ENCODE measurements around the gene SMTNL1.

SMTNL1 gene, protein sequence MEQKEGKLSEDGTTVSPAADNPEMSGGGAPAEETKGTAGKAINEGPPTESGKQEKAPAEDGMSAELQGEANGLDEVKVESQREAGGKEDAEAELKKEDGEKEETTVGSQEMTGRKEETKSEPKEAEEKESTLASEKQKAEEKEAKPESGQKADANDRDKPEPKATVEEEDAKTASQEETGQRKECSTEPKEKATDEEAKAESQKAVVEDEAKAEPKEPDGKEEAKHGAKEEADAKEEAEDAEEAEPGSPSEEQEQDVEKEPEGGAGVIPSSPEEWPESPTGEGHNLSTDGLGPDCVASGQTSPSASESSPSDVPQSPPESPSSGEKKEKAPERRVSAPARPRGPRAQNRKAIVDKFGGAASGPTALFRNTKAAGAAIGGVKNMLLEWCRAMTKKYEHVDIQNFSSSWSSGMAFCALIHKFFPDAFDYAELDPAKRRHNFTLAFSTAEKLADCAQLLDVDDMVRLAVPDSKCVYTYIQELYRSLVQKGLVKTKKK

DNA sequence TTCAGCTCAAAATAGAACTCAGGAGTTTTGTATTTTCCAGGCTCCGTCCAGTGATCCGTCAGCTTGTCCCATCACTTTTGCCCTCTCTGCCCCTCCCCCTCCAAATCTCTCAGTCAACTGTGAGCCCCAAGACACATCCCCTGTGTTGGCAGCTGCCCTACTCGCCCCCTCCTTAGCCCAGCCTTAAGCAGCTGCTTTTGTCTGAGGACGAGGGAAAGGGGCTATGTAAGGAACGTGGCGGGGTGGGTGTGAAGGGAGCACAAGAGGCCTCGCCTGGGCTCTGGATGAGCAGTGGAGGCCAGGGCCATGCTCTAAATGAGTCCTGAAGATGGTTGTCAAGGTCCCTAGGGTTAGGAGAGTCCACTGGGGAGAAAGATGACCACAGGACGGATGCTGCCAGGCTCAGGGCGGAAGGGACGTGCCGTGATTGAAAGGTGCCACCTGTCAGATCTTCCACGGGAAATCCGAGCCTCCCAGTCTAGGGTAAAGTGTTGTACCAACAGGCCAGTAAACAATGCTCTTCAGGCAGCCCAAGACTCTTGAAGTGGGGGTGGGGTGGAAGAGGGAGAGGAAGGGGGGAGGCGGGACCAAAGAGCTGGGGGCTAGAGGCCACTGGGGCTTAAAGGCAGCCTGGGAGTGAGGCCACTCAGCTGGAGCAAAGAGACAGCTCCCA, at the start of gene SMTNL1:
TSS of gene SMTNL1 (plus strand) at position 649 of the 673 bp plus-strand sequence. CDS start 5,048 bp downstream, outside the sequence.
- DNase-seq: no peak

DNA sequence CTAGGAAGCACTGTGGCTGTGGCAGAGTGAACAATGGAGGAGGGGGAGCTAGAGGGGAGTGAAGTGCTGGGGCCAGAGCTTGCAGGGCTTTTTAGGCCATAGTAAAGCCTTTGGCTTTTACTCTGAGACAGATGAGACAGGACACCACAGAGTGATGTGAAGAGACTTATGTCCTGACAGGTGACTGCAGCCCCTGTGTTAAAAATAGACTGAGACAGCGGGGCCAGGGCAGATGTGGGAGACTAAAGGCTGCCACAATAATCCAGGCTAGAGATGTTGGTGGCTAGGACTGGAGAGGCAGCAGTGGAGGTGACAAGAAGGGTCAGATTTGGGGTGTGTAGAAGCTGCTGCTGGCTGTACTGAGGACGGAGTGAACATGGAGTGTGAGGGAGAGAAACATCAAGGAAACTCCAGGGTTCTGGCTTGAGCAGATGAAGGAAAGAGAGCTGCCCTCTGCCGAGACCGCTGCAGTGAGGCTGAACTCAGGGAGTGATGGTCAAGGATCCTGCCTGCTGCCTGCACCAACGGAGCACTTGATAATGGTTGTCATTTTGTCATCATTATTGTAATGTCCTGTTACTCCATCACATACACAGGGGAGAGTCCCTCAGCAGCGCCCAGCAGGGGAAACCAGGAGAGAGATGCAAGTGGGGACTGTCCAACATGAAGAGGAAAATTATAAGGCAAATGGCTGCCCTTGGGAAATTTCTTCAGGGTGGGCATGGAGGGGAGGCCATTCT, 49.3 kb upstream of the SMTNL1 start:
- no peak for DNase-seq

DNA sequence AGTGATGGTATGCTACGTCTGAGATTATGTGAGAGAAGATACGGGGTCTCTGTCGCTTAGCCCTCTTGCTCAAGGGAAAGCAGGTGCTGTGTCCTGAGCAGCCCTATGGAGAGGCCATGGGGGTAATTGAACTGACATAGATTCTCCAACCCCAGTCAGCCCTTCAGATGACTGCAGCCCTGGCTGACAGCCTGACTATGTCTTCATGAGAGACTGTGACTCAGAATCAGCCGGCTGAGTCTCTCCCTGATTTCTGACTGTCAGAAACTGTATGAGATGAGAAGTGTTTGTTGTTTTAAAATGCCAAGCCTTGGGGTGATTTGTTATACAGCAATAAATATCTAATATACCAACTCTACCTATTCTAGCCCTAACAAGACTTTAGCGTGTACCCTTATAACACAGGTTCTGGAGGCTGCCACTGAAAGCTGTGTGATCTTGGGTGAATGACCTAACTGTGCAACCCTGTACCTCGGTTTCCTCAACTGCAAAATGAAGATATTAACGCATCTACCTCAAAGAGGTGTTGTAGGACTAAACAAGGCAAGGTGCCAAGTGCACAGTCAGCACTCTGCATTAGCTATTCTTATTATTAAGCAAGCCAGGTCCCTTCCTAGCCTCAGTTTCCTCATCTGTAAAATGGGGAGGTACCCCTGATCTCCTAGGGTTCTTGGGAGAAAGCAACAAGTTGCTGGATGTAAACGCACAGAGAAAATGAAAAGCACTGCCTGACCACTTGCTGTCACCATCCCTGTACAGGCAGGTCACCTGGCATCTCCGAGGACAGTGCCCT, 46.7 kb upstream of the SMTNL1 start:
- DNase-seq: no peak

DNA sequence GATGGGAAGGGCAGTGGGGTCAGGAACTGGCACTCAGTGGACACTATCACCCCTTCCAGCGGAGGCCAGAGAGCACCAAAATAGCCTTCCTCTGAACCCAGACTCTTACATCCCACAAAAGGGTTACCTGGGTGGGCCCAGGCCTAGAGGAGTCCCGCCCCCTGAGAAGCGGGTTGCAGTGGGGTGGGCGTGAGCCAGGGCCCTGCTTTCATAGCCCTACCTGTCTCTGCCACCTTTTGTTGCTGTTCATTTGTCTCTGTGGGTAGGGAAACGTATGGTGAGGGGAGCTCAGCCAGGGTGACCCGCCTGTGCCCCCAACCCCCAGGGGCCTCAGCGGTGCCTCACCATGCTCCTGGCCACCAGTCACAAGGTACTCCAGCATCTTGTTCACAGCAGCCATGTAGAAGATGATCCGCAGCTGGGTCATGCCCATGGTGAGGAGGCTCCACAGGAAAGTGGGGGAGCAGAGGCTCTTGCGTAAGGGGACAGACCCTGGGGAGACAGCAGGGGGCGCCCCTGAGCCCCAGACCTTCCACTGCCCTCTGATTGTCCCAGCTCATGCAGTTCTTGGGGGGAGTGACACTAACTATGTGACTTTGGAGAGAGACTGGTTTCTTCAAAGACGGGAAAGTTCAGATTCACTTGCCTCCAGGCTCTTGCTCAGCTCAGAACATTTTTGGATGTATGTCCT, 45.9 kb upstream of the SMTNL1 start:
- DNase-seq: peak; percentile 3

DNA sequence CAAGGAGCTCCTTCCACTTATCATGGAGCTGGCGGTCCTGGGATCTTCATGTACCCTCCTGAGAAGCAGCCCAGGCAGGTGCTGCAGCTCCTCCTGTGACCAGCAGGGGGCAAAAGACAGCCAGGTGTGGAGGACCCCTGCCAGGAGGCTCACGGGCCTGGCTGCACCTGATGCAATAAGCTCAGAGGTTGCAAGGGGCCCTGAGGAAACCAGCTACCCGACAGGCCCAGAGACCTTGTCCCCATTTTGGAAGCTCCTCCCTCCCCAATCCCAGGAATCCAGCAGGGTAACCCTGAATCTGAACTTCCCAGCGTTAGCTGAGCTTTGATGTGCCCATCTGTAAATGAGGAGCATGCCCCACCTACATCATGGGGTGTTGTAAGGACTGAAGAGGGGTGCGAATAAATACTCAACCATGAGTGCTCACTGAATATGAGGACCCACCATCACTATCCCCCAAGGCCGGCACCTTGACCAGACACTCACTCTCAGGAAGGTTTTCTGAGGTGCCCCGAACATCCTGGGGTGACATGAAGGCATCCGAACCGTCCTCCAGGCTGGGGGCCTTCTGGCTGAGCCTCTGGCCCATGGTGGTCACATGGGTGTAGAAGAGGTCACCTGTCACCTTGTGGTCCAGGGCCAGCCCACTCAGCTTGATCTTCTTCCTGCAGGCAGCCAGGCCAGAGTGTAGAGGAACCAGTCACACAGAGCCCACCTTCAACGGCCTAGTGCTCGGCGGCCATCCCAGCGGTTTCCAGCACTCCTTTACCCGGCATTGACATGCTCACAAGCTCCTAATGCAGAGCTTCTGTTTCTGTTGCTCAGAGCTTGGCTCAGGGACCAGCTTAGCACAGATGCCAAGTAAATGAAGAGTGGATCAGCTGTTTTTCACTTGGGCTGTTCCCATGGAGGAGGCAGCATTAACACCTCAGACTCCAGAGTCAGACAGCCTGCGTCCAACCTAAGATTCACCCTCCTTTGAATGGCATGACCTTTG, 43.6 kb upstream of the SMTNL1 start:
- DNase-seq: peak; percentile 71

DNA sequence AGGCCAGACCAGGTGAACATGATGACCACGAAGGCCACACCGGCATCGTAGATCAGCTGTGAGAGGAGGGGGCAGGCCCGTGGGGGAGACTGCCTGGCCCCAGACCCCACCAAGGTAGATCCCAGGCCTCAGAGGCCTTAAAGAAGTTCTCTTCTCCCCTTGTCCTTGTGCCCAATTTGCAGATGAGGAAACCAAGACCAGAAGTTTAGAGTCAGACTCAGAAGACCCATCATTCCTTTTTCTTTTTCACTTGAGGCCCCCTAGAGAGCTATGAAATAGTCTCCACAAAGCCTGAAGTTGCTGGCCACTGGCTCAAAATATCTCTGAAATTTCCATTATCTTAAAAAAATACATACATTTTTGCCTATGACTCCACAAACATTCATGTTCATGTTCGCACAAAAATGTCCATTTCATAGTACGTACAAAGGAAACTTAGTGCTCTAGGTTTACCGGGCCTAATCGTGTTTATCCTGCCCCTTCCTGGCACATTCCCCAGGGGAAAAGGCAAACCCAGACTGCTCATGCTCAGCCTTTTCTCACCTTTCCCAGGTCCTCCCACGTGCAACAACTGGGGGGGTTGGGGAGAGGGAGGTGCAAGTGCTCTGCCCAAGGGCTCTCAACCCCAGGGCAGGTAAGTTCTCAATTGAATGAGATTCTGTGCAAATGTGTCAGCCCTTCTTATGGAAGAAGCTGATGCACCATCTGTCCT, 41.1 kb upstream of the SMTNL1 start:
- no peak for DNase-seq

DNA sequence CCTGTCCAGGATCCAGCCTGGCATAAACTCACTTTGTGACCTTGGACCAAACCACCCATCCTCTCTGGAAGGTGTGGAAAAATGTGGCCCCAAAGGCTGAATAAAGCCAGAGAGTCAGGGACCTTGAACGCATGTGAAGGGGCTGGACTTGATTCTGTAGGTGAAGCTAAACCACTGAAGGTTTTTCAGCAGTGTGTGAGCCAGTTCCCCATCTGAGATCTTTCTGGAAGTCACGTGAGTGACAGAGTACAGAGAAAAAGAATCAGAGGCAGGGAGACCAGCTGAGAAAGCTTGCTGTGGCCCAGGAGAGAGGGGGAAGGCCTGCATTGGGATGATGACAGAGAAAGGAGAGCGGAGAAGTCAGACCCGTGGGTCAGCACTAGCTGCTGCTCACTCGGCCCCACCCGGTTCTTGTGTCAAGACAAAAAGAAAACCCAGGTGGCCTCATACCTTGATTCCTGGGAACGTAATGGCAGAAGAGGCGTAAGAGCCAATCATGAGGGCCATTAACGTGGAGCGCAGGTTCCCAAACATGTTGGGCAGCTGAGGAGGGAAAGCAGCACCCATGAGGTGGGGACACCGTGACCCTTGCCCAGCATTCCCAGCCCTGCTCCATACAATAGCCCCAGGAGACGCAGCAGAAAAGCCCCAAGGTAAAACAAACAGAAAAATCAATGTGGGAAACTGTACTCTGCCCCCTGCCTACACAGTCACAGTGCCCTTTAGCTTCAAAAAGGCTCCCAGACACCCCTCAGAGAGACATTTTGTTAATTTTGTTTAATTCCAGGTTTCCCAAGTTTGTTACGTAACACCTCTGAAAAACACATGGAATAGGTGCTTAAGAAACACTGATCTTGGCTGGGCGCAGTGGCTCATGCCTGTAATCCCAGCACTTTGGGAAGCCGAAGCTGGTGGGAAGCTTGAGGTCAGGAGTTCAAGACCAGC, 39.8 kb upstream of the SMTNL1 start:
- no peak for DNase-seq

DNA sequence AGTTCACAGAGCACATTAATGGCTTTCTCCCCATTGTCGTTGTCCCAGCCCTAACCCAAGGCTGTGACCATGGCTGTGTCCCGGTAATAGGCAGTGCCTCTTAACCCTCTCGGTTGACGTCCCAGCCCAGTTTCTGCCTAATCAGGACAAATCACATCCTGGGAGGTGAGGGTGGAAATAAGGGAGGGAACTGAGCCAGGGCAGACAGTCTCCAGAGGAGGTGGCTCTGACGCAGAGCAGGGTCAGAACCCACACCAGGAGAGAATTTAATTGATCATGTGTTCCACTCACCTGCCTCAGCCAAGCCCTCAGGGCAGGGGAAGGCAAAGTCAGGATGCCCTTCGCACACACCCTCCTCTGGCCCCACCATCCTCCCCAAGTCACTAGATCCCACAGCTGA, 38.9 kb upstream of the SMTNL1 start:
- no peak for DNase-seq

DNA sequence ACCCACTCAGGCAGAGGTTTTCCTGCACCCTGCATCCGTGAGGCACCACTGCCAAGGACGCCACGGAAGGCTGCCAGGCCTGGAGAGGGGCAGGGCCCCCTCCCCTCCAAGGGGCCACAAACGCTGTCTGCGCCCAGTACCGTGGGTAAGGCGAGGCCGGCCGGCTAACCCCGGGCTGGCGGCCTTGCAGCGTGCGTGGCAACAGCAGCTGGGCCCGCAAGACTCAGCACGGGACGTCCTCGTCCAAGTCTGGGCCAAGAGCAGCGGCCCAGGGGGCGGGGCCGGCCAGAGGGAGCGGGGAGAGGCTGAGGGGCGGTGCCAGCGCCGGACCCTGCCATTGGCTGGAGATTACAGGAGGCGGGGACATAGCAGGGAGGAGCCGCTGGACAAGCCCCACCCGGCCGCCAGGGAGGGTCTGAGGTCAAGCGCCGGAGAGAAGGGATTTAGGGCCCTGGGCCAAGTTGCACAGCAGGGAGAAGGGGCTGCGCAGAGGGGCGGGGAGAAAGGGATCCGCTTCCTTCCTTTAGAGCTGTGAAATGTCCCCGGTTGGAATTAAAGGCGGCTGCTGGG, 37.9 kb upstream of the SMTNL1 start:
- peak; percentile 63 for DNase-seq

DNA sequence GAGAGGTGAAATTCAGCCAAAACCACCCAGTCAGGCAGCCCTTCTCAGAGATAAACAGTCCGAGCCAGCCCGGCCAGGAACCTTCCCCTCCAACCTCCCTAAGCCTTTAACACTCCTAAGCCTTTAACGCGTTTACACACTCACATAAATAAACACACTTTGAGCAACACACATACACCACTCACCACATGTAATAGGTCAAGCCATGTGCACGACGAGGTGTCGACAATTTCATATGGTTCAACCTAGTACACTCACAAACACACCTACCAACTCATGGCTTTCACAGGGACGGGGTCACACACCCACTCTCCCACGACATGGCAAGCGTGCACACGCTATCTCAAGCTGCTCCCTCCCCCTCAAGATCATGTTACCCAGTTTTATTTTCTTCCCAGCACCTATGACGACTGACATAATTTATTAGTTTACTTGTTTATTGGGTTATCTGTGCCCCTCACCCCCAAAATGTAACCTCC, 37.4 kb upstream of the SMTNL1 start:
- DNase-seq: no peak

DNA sequence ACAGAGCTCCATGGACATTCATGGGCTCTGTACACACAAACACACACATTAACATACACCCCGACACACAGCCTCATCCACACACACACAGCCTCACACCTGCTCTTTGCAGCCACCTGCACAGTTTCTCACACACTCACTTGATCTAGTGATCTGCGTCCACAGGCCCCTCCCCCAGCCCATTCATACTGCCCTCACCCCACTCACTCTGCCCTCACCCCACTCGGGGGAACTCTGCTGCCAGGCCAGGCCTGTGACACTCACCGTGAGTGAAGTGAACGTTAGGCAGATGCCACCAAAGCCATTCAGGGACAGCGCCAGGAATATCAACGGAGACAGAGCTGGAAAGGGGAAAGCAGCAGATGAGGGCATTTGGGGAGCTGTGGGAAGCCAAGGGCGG, 36.9 kb upstream of the SMTNL1 start:
- DNase-seq: no peak

DNA sequence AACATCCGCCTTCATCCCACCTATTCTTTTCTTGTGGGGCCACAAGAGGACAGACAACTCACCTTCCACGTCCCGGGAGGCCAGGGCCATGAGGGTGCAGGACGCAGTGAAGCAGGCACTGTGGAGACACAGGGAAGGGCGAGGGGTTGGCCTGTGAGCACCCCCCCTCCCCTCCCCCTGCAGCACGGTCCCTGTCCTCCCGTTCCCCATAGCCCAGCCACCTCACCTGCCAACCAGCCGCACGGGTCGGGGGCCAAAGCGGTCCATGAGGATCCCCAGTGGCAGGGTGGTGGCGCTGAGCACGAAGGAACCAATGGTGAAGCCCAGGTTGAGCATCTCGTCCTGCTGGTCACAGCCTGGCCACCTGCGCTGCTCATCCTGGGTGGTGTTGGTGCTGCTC, 36.5 kb upstream of the SMTNL1 start:
- no peak for DNase-seq

DNA sequence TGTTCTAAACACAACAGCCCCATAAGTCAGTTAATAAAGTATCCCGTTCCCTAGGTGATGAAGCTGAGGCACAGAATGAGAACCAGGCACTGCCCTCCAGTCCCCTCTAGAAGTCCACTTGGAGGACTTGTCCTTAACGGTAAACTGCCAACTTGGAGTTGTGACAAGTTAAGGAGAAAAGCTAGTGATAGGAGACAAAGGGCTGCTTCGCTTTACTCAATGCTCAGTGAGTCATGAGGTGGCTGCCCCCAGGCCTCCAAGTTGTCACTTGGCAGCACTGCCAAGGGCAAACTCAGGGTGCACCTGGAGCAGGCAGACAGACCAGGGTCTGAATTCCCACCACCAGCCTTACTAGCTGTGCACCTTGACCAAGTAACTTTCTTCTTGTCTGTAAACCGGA, 35.4 kb upstream of the SMTNL1 start:
- no peak for DNase-seq

DNA sequence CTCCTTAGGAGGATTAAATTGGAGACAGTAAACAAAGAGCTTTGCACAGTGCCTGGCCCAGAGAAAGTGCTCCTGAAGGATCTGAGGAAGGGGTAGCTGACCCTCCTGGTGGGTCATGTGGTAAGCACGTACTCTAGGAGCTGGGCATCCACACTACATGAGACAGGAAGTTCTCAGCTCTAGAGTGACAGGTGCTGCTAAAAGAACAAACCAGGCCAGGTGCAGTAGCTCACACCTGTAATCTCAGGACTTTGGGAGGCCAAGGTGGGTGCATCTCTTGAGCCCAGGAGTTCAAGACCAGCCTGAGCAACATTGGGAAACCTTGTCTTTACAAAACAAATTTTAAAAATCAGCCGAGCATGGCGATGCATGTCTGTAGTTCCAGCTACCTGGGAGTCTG, 35.0 kb upstream of the SMTNL1 start:
- DNase-seq: no peak

DNA sequence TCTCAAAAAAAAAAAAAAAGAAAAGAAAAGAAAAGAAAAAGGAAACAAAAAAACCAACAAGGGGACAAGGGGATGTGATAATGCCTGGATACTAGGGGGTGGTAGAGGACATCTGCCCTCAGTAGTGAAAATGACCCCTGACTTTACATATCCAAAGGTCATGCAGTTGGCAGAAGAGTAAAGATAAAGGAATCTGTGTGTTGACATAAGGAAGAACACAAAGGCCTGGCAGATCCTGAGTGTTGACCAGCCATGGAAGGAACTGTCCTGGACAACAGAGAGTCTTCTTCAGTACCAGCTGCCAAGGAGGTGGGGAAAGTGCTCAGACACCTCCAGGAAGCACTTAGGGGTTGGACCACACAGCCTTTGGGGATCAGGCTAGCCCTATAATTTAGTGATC, 34.5 kb upstream of the SMTNL1 start:
- no peak for DNase-seq

DNA sequence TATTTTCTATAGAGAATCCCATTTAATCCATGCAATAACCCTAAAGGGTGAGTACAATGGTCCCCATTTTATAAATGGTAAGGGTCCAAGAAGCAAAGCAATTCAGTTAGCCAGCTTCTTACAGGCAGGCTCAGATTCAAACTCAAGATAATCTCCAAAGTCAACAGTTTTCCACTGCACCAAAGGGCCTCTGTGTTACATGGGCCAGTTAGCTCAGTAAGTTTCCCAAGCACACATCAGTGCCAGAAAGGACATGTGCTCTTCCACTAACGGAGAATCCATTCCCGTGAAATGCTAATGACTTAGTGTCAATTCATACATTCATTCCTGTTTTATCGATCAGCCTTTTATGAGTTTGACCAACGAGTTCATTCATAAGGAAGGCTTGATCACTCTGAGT, 32.9 kb upstream of the SMTNL1 start:
- no peak for DNase-seq

DNA sequence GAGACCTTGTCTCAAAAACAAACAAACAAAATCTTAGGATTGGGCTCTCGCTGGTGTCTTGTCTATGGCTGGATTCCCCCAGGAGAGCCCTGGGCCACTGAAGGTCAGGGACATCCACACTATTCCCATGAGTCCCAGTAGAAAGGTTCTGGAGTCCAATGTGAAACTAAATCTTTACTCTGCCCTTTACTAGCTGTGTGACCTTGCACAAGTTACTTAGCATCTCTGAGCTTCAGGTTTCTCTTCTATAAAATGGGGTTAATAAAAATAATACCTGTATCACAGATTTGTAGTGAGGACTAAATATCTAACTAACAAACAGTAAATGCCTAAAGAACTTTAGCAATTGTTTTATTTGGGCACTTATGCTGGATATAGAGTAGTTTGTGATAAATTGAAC, 30.9 kb upstream of the SMTNL1 start:
- no peak for DNase-seq

All from NCI-H1436 (cell line).